GM21390 (cell line): ENCODE results near the gene TXLNB.

Experiments used
- ATAC-seq: cut with Tn5 transposase; IDR thresholded peaks from one replicate; pipeline ENCODE4 v1.9.1; 2021; ENCODE audit not compliant: unreplicated experiment

Gene TXLNB

DNA sequence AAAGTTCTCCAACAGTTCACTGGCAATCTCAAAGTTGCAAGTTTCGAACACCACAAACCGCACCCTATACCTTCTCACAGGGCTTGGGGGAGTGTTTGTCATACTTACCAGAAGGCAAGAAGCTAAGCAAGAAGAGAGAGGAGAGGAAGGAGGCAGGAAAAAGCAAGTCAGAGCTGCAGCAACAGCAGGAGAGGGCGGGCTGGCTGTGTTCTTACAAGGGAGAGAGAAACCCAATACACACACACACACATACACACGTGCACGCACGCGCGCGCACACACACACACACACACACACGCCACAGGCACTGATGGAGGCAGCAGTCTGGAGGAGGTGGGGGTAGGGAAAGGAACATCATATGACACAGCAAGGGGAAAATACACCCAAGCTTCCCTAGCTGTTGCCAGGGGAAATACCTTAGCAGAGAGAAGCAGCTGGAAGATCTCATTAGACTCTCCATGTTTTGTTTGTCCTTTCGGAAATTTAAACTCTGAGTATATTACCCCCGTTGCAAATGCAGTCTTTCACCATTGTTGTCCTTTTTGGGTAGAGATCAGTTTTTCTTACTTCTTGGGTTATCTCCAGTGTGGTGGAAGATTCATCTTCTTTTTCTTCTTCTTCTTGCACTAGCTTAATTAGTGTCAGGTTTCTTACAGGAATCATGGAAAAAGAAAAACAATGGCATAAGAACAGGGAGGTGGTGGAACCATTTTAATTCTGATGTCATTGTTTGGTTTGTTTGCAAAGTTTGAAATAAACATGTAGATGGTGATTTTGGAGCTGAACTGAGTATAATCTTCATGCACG is at the start of gene TXLNB:
Gene TXLNB (minus strand): TSS at position 186 of the 807 bp plus-strand sequence. CDS start 3,099 bp downstream, outside the sequence.
- peak; percentile 69 for ATAC-seq

DNA sequence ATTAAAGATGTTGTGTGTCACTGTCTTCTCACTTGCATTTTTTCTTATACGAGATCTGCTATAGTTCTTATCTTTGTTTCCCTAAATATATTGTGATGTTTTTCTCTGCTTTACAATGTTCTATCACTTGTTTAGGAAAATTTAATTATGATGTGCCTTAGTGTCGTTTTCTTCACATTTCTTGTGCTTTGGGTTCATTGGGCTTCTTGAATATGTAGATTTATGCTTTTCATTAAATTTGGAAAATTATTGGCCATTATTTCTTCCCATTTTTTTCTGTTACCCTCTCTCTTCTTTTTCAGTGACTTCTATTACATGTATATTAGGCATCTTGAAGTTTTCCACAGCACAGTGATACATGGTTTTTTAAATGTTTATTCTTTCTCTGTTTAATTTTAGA is 49.3 kb upstream of the TXLNB start:
- ATAC-seq: no peak

GRCh38 chr6:139338795-139339194 is 47.0 kb upstream of the TXLNB start:
- no peak for ATAC-seq

DNA sequence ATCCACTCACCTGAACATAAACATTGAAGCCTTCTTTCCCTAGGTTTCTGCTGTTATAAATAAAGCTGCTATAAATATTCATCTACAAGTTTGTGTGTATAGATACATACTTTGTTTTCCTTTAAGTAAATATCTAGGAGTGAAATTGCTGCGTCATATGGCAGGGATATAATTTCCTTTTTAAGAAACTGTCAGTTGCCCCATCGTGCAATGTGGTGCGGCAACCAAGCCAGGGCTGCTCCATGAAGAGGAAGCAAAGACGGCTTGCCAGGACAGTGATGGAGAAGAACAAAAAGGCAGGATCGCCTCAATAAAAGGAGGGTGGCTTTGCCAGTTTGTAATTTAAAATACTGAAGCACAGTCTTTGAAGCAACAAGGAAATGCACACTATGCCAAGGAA is 46.0 kb upstream of the TXLNB start:
- ATAC-seq: no peak

DNA sequence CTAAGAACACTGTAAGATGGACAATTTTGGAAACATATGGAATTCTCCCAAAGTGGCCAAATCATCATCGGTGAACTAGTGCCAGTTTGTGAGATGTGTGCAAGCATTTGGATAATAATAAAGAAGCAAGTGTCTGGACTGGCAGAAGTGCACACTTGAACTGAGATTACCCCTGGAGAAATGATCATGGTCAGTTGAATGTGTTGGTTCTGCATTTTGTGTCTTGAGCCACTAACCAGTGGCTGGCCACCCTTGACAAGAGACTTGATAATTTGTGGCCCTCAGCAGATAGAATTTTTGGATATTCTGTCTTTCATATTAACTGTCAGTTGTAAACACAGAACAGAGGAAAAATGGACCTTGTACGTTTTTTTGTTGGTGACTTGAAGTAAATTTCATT is 45.2 kb upstream of the TXLNB start:
- ATAC-seq: no peak

DNA sequence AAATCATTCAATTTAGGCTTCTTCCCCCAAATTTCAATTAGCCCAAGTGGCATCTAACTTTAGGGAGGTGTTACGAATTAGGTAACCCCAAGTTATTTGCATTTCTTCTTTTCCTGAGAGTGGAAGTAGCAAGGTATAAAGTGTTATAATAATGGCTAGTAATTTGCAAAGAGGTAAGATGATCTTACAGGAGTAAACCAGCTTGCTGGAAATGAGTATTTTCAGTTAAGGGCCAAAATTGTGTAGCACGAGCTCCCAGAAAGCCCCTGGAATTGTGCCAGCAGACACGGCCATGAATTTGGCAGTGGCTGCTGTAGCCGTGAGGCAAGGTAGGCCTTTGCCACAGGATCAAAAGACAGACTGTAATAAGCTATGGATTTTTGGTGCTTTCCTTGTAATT is 44.7 kb upstream of the TXLNB start:
- ATAC-seq: no peak

GRCh38 chr6:139335447-139336210 is 43.8 kb upstream of the TXLNB start:
- no peak for ATAC-seq

- no peak for ATAC-seq
Measured at GRCh38 chr6:139334806-139335446, 43.1 kb upstream of the TXLNB start.

DNA sequence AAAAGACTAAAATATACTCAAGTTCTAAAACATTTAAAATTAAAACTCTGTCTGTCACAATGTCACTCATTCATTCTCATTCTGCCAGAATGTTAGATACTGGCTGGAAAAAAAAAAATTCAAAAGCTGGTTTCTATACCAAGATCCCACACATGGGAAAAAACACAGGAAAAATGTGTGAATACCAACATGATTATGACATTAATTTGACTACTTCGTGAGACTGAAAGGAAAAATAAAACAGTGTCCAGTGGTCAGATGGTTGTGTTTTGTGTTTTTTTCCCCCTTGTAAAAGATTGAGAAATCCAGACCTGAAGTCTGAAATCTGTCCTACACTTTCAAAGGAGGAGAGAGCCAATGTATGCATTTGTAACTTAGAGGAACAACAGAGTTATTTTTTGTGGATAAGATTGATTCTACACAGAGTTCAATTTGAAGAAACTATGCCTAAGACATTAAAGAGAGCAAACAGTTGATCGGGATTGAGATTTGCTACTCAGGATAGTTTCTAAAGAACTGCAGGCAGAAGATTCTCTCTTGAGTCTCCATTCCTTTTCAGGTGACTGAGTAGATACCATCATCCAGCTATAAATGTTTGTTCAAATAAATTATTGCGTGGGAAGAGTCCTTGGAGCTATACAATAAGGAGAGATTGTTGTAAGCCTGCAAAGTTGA is 39.2 kb upstream of the TXLNB start:
- ATAC-seq: no peak

GRCh38 chr6:139330306-139330705 is 38.5 kb upstream of the TXLNB start:
- no peak for ATAC-seq

DNA sequence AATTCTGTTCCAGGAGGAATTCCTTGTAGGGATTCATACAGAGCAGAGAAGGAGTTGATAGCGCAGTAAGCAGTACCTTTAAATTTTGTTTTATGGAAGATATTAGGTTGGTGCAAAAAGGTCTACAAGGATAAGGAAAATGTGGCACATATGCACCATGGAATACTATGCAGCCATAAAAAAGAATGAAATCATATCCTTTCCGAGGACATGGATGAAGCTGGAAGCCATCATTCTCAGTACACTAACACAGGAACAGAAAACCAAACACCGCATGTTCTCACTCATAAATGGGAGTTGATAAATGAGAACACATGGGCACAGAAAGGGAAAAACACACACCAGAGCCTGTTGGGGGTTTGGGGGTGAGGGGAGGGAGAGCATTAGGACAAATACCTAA is 37.4 kb upstream of the TXLNB start:
- ATAC-seq: no peak

DNA sequence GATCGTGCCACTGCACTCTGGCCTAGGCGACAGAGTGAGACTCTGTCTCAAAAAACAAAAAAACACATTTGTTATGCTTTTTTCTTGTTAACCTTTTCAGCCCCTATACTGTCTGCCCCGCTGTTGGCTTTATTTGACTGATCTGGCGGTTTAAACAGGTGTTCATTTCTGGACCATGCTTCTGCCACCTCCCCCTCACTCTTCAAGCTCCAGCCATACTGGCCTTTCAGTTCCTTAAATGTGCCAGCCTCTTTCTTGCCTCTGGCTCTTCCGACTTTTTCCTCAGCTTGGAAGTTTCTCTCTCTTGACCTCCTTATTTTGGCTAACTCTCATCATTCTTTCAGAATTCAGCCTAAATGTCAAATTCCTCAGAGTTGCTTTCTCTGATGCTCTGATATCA is 35.2 kb upstream of the TXLNB start:
- ATAC-seq: peak; percentile 53

DNA sequence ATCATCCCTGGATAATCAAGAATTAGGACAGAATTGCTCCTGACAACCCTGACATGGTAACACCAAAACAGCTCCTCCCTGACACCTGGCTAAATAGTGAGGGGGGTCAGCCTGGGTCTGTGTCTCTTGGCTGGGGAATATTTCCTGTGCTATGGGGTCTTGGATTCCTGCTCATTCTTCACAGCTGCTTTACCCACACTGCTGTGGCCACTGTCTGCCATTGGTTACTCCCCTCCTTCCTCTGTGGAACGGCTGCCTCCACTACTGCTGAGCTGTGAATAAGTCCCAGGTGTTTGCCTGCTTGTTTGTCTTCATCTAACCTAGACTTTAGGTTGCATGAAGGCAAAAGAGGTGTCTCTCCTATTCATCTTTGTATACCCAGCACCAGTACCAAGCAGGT is 33.9 kb upstream of the TXLNB start:
- no peak for ATAC-seq

DNA sequence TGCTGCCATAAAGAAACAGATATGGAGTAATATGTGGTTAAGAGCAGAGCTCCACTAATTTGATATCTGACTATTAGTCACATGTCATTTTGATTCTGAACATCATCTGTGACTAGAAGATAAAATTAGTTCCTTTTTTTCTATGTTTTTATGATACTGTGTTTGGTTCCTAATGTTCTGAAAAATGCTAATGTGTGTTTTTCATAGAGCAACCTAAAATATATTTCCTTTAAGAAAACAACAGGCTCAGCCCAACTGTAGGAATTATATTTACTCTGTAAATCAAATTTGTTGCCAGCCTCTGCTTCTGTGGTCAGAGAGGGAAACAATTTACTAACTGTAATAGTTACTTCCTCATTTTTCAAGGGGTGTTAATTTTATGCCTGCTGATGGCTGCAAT is 33.3 kb upstream of the TXLNB start:
- ATAC-seq: peak; percentile 34

DNA sequence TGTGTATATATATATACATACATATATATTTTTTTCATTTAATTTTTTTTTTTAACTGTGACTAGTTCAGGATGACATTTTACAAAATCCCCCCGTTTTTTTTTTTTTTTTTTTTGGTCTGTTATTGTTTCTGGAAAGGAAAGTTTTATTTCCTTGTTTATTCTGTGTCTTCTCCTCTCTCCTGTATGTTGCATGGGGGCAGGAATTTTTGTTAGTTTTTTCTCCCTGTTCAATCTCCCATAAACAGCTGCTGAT is 32.4 kb upstream of the TXLNB start:
- no peak for ATAC-seq

DNA sequence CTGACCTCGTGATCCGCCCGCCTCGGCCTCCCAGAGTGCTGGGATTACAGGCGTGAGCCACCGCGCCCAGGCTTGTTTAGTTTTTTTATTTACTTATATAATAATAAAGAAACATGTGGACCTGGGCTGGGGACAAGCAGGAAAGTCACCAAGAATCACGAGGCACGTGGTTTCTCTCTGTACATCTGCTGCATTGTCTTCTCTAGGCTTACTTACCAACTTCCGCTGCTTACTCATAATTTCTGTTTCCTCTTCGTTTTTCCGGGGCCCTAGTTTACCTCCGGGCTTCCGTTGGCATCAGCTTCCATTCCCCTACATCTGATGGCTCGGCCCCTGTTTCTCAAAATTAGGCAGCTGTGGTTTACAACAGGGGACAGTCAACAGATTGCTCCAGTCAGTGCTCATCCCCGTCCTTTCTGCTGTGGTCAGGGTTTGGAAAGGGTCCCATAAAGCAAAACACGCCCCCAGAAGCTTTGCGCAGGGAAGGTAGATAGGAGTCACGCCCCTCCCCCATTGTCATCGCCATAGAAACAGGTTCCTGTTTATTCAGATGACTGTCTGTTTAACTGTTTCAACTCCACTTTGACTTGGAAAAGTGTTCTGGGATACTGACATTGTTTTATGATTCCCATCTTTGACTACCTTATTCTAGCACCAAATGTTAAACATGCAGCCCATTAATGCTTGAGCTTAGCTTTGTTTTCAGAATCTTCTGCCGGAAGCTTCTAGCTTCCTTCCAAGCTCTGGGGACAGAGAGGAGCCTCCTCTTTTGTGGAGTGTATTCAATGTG is 31.9 kb upstream of the TXLNB start:
- peak; percentile 39 for ATAC-seq

DNA sequence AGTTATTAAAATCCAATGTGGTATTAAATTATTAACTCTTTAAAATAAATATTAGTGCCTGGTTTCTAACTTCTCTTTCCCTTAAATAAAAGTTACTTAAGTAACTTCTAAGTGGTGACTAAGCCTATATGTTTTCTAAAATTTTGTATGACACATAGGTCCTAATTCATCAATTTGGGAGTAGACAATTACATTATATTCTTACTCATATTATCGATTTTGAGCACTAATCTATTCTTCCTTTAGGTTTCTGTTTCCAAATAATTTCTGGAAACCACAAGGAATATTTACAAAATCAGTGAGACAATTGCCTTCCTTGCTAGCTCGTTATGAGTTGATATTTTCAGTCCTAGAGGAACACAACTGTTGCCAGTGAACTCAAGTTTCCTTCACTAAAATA is 28.3 kb upstream of the TXLNB start:
- no peak for ATAC-seq

DNA sequence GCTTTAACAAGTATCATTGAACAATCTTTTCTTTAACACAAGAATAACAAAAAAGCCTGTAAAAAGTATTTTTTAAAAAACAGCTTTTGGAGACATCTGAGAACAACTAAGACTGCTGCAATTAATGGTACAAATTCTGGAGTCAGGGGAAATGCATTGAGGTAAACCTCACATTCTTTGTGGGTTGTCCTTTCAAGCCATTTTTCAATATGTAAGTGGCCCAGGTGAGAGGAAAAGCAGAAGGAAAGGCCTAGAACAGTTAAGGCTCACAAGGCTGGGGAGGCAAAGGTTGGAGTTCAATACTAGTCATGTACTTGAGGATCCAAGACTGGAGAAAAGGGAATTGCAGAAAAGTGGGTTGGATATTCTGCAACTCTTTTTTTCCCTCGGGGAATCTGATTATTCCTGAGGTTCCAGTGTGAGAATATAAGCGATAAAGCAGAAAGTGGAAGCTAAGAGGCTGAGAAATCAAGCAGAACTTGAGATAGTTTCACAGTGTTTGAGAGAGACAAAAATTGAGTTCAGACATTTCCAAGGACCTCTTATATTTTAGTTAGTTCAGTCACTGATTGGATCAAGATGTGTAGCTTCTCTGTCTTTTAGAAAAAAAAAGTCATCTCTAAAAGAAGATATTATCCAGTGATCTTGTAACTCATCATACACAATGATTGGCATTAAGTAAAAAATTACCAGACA is 25.0 kb upstream of the TXLNB start:
- peak; percentile 56 for ATAC-seq

GRCh38 chr6:139313784-139314545 is 22.2 kb upstream of the TXLNB start:
- ATAC-seq: no peak
